Erythroblast (primary cell): ENCODE measurements around the gene UGT1A1.

ENCODE experiments used
- DNase-seq, 2 experiments: peaks; one replicate each; lab custom pipeline; 2025; lab: John Stamatoyannopoulos, UW
- GATA1 ChIP-seq: IDR thresholded peaks from 2 replicates; pipeline ENCODE4 v1.6.1; 2011; ENCODE audit warnings: low read depth, mild to moderate bottlenecking, control low read depth, low read length, moderate library complexity
- POLR2A ChIP-seq: IDR thresholded peaks from 2 replicates; pipeline ENCODE4 v1.6.1; 2011; ENCODE audit warnings: mild to moderate bottlenecking, low read length

UGT1A1 gene

DNA sequence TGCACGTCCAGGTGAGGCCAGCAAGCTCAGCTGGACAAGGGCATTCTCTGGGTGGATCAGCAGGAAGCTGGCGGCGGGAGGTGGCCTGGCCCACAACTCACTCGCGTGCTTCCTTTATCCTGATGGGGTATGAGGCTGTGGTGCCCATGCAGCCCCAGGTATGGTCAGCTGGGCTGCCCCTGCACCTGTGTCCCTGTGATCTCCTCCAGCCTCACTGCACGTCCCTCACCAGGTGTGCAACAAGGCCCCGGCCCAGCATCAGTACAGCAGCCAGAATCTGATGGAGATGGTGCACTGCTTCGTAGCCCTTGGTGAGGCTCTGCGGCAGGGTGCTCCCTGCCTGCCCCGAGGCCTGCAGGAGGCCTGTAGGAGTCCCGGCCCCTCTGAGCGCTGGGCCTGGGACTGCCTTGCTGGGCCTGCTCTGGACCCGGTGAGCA lies 35.7 kb downstream of the UGT1A1 start:
- no peak for DNase-seq

DNA sequence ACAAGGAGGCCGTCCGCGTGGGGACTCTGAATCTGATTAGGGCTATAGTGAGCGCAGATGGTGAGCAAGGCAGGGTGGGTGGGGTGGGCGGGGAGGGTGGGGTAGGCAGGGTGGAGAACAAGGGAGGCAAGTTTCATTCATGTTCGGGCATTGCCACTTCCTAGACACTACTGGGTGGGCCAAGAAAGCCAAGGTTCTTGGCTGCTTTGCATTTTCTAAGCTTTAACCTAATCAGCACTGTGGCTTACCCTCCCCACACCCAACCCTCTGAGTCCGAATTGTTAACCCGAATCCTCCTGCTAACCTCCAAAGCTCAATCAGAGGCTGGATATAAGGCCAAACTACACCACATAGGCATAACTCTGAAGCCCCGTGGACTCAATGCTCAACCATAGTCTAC lies 36.2 kb downstream of the UGT1A1 start:
- TF ChIP-seq GATA1 (no peak), POLR2A (no peak)
- no peak for DNase-seq

More for the DNA sequence above, 35.7 kb downstream of the UGT1A1 start:
- TF ChIP-seq POLR2A (no peak), GATA1 (no peak)

DNA sequence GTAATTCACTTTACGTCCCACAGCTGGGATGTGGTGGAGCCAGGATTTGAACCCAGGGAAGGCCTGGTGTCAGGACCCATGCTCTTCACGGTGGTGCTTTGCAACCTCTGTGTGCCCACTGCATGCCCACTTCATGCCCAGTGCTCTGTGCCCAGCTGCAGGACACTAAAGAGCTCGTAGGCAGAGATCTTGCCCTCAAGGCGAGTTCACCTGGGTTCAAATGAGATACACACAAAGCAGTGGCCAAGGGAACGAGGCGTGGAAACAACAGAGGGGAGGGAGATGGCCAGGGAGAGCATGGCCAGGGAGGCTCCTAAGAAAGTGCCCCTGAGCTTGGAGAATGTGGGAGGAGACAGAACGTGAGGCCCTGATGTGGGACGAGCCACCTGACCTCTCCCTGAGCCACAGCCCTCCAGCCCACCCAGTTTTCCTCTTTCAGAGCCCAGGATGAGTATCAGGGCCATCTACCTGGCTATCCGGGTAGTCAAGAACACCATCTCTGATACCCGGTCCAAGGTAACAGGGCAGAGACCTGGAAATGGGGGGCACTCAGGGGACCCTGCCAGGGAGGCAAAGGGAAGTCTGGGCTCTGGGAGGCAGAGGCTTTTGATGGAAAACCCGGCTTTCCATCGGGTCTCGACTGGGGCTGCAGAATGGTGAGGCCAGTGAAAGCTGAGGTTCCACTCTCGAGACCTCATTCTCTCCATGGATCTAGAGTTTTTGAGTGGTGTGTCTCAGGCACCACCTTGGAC lies 38.4 kb downstream of the UGT1A1 start:
- DNase-seq: no peak

GRCh38 chr2:233799087-233799665 lies 39.1 kb downstream of the UGT1A1 start:
- DNase-seq: no peak
- TF ChIP-seq POLR2A: no peak
- TF ChIP-seq GATA1: no peak

More for the DNA sequence above, 38.4 kb downstream of the UGT1A1 start:
- no peak for TF ChIP-seq POLR2A

DNA sequence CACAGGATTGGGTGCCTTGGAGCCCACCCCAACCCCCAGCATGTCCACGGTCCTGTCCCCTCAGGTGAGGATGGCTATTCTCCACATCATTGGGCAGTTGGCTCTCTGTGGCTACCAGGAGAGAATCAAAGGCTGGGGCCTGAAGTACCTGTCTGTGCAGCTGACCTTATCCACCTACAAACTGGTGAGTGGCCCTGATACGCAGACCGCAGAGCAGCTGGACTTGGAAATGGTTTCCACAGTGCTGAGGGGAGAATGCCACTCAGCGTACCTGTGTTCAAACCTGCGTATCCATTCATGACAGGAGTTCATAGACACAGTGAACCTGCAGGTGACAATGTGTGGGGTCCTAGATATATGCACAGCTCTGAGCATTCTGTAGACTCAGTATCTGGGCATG lies 39.6 kb downstream of the UGT1A1 start:
- DNase-seq: no peak
- TF ChIP-seq POLR2A (no peak), GATA1 (no peak)

DNA sequence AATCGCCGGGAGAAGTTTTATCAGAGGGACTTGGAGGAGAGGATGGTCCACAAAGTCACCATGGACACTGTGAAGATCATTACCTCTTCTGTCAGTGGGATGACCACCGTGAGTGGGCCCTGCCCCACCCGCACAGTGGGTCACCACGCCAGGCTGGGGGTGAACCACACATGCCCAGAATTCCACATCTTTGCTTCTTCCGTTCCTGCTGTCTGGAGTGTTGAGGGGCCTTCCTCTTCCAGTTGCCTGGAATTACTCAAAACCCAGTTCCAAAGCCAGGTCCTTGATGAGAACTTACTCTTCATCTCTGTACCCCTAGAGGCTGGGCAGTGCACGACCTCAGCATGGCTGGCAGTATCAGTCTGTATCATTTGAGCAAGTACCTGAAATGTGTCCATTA lies 40.1 kb downstream of the UGT1A1 start:
- no peak for DNase-seq
- TF ChIP-seq POLR2A (no peak), GATA1 (no peak)

DNA sequence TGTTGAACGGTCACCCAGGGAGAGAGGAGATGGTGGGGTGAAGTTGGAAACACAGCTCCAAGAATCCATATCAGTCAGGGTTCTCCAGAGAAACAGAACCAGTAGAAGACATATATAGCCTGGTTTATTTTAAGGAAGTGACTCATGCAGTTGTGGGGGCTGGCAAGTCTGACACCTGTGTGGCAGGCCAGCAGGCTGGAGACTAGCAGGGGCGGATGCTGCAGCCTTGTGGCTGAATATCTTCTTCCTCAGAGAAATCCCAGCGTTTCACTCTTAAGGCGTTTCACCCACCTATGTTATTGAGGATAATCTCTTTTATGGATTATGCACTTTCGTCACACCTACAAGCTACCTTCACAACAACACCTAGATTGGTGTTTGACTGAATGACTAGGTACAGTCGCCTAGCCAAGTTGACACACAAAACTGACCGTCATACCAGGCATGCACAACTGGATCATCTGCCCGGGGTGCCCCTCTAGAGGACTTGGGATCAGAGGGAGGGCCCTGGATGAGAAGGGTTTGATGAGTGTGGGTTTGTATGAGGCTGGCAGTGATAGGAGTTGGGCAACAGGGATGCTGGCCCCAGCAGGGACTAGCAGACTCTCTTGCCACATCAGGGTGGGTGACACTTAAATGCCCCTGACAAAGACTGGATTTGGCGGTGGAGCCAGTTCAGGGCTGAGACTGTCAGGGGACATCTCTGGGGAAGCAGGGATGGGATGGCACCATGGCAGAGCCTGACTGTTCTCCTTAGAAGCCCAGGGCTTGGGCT lies 41.5 kb downstream of the UGT1A1 start:
- DNase-seq: no peak
- no peak for TF ChIP-seq POLR2A
- no peak for TF ChIP-seq GATA1

DNA sequence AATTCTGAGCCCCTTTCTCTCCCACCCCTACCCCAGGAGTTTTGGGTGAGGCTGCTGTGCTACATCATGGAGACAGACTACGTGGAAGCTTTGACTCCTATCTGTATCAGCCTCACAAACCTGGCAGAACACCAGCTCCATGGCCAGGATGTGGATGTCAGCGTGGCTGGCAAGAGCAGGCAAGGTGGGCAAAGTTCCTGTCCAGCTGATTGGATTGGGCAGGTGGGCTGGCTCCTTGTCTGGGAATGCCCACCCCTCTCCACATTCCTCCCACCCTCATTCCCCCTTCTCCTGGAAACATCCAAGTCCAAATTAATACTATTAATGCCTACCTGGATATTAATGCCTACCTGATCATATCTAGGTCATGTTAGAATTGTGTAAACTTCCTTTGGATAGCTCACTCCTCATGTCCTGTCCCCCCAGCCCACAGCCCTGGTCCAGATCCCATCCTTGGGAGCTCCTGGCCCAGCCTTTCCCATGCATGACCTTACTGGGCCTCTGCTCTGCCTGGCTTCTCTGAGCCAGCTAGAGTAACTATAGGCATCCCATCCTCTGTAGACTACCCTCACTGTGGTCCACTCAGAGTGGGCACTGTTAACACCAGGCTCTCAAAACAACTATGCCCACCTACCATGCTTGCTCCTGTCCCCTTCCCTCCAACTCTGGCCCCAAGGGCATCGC lies 42.2 kb downstream of the UGT1A1 start:
- TF ChIP-seq GATA1 (no peak), POLR2A (no peak)
- DNase-seq: no peak

DNA sequence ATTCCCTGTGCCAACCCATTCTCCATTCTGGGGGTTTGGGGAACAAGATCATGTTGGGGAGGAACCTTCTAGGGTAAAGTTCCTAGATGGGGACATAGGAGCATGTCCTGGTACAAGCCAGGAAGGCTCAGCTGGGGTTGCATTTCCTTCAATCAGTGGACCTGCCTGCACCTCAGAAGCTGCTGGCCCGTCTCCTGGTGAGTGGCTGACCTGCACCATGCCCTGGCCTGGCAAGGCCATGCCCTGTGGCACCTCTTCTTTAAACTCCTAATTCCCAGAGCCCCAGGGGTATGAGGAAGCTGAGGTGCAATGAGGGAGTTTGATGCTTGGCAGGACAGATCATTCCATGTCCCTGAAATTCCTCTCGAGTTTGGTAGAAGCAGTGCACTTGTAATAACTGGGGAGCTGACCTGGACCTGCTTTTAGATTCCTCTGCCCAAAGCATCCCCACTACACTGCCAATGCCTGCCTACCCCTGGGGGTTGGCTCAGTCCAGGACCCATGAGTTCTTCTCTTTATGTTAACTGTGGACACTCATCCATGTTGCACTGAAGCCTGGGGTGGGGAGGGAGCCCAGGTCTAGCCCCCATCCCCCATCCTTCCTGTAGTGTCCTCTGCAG lies 43.3 kb downstream of the UGT1A1 start:
- DNase-seq: no peak
- TF ChIP-seq POLR2A: no peak
- no peak for TF ChIP-seq GATA1

DNA sequence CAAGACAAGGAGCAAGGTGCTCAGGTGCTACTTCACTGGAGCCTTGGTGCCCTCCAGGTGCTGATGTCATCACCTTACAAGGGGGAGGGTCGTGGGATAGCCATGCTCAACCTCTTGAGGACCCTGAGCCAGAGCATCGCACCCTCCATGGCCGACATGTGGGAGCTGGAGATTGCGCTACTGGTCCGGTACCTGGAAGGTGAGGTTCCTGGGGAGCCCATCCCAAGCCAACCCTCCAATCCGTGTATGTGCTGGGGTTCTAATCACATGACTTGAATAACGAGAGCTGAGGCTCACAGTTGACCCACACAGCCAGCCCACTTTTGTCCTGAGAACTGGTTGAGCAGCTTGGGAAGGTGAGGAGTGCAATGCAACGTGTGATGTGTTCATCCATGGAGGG lies 43.9 kb downstream of the UGT1A1 start:
- TF ChIP-seq GATA1 (no peak), POLR2A (no peak)

GRCh38 chr2:233807215-233807865 lies 47.3 kb downstream of the UGT1A1 start:
- no peak for DNase-seq
- TF ChIP-seq POLR2A (no peak), GATA1 (no peak)

More for the DNA sequence above, 43.9 kb downstream of the UGT1A1 start:
- no peak for DNase-seq

DNA sequence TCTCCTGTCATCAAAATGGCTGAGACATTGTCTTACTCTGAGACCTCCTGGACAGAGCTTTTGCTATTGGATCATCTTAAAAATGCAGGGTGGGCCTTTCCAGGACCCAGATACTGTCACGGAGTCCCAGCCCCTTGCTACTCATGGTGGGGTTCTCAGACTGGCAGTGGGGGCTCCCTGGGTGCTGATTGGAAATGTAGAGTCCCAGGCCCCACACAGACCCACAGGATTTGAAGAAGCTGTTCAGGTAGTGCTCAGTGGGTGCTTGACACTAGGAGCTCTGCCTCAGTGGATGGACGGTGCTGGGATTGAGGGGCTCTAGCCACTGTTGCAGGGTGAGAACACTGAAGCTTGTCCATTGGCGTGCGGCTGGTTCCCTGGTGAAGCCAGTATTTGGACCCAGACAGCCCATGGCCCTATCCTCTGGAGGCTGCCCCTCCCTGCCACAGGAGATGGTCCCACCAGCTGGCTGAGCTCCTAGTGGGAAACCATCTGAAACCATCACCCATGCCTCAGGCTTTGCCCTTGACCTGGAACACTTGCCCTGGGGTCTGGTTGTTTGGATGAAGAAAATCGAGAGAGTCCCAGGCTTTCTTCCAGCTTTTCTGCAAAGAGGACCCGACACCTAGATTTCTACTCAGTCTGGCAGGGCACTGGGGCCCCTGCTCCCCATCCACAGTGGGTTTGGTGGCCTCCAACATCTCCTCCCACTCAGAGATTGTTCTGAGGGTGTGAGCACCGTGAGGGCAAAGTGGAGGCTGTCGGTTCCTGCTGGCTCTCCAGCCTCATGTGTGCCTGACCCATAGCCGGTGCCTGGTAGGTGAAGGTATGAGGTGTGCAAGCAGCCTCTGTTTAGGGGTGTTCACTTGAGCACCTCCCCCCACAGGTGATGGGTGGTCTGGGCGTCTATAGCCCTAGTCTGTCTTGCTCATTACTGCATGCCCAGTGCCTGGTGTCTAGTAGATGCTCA lies 48.2 kb downstream of the UGT1A1 start:
- TF ChIP-seq GATA1 (no peak), POLR2A (no peak)
- no peak for DNase-seq
